H1 (cell line): ENCODE results near the gene ANKMY2. TPM values are rescaled to one million over a fixed set of nuclear protein-coding genes. Genes with fewer than 3 reads are reported as not detected.

Experiments used
- CTCF ChIA-PET: fragments of 300-600 bp; sonication (Branson Sonifier 250); formaldehyde crosslinking; loops from one replicate; lab custom pipeline; 2021; ENCODE audit not compliant: partially characterized antibody; lab: Charles Lee
- POLR2A ChIA-PET: fragments of 300-600 bp; sonication (Branson Sonifier 250); formaldehyde crosslinking; loops from one replicate; lab custom pipeline; 2021; ENCODE audit warnings: inconsistent platforms; ENCODE audit not compliant: partially characterized antibody; lab: Charles Lee
- DNase-seq, 2 experiments: peaks; one replicate each; pipeline versions ENCODE4 v3.0.0 to v3.0.0-alpha.2; 2010 to 2022; ENCODE audit warnings: low spot score in 2 of 2, low read depth in 1 of 2, mixed read lengths in 1 of 2
- FAIRE-seq: peaks from 2 replicates; lab custom pipeline; 2011; peaks lifted over from hg19 to GRCh38; lab: Jason Lieb, UNC
- H2AFZ ChIP-seq: 2 replicates; pipeline ENCODE4 v1.8.1; 2012; ENCODE audit warnings: low read length, inconsistent platforms
- H2AK5ac ChIP-seq: 2 replicates; pipeline ENCODE4 v1.6.1; 2013; ENCODE audit warnings: low read depth, low read length
- H2BK120ac ChIP-seq: replicated peaks from 2 replicates; pipeline ENCODE3; 2013; ENCODE audit warnings: low read depth, low read length, inconsistent platforms
- H2BK12ac ChIP-seq: 2 replicates; pipeline ENCODE4 v1.6.1; 2013; ENCODE audit warnings: low read depth, low read length
- H2BK15ac ChIP-seq: 2 replicates; pipeline ENCODE4 v1.6.1; 2013; ENCODE audit warnings: low read length
- H2BK20ac ChIP-seq: 2 replicates; pipeline ENCODE4 v1.6.1; 2013; ENCODE audit warnings: low read length
- H2BK5ac ChIP-seq: 2 replicates; pipeline ENCODE4 v1.6.1; 2013; ENCODE audit warnings: low read depth, low read length
- H3K14ac ChIP-seq: 2 replicates; pipeline ENCODE4 v1.6.1; 2013; ENCODE audit warnings: inconsistent platforms; ENCODE audit not compliant: insufficient read length
- H3K18ac ChIP-seq: 2 replicates; pipeline ENCODE4 v1.6.1; 2013; ENCODE audit warnings: low read length; ENCODE audit errors: extremely low read depth
- H3K23ac ChIP-seq: 2 replicates; pipeline ENCODE4 v1.6.1; 2013; ENCODE audit warnings: inconsistent platforms; ENCODE audit not compliant: insufficient read length
- H3K23me2 ChIP-seq: 2 replicates; pipeline ENCODE4 v1.6.1; 2013; ENCODE audit warnings: low read depth, low read length
- H3K27ac ChIP-seq: 2 replicates; pipeline ENCODE4 v1.6.1; 2011; ENCODE audit warnings: low read depth, low read length, inconsistent platforms
- H3K27me3 ChIP-seq, 4 experiments: replicated peaks in 1 of 4; 1 replicate in 1 of 4; 2 replicates in 3 of 4; pipeline versions ENCODE4 v1.6.1 to v1.8.1; 2011 to 2013; ENCODE audit warnings: low read length in 3 of 4, mild to moderate bottlenecking in 3 of 4, inconsistent platforms in 2 of 4, mixed read lengths in 2 of 4, moderate library complexity in 1 of 4; ENCODE audit not compliant: control insufficient read depth in 3 of 4, insufficient read depth in 3 of 4; ENCODE audit errors: extremely low read depth in 1 of 4
- H3K36me3 ChIP-seq, 4 experiments: 2 replicates each; pipeline versions ENCODE4 v1.6.1 to v1.8.1; 2011 to 2013; ENCODE audit warnings: mild to moderate bottlenecking in 4 of 4, low read length in 3 of 4, moderate library complexity in 2 of 4, control low read depth in 1 of 4, inconsistent platforms in 1 of 4; ENCODE audit not compliant: insufficient read depth in 4 of 4, control insufficient read depth in 2 of 4
- H3K4ac ChIP-seq: replicated peaks from 2 replicates; pipeline ENCODE3; 2013; ENCODE audit warnings: low read length, low read depth, mixed read lengths, inconsistent platforms; ENCODE audit not compliant: insufficient read length
- H3K4me1 ChIP-seq, 4 experiments: replicated peaks in 1 of 4; 1 replicate in 1 of 4; 2 replicates in 3 of 4; pipeline versions ENCODE4 v1.6.1 to v1.8.1; 2011 to 2013; ENCODE audit warnings: low read length in 3 of 4, inconsistent platforms in 2 of 4, mixed read lengths in 1 of 4; ENCODE audit not compliant: insufficient read depth in 4 of 4, control insufficient read depth in 3 of 4
- H3K4me2 ChIP-seq, 2 experiments: 2 replicates each; pipeline versions ENCODE4 v1.6.1 to v1.8.1; 2011 to 2013; ENCODE audit warnings: low read depth in 2 of 2, low read length in 2 of 2, control low read depth in 1 of 2, inconsistent platforms in 1 of 2, mild to moderate bottlenecking in 1 of 2; ENCODE audit not compliant: insufficient read depth in 1 of 2
- H3K4me3 ChIP-seq, 4 experiments: fragments of 200-600, 300-600 bp in 1 of 4; sonication (generic), shearing (Covaris generic), sonication (Bioruptor Twin) in 1 of 4; 2 replicates each; pipeline versions ENCODE4 v1.5.1 to v1.8.1; 2011 to 2016; ENCODE audit warnings: low read length in 4 of 4, low read depth in 3 of 4, control low read depth in 2 of 4, inconsistent platforms in 2 of 4, mild to moderate bottlenecking in 2 of 4, mixed read lengths in 1 of 4, moderate library complexity in 1 of 4; ENCODE audit not compliant: insufficient read depth in 2 of 4; ENCODE audit errors: extremely low read depth in 1 of 4
- H3K56ac ChIP-seq: replicated peaks from 2 replicates; pipeline ENCODE3; 2013; ENCODE audit warnings: low read depth, mild to moderate bottlenecking, mixed read lengths, low read length, inconsistent platforms; ENCODE audit not compliant: insufficient read length
- H3K79me1 ChIP-seq: 2 replicates; pipeline ENCODE4 v1.6.1; 2013; ENCODE audit warnings: low read depth, low read length, control low read depth
- H3K79me2 ChIP-seq, 2 experiments: 2 replicates each; pipeline versions ENCODE4 v1.6.1 to v1.8.1; 2012 to 2013; ENCODE audit warnings: low read length in 2 of 2, mild to moderate bottlenecking in 2 of 2, inconsistent platforms in 1 of 2; ENCODE audit not compliant: insufficient read depth in 2 of 2, control insufficient read depth in 1 of 2
- H3K9ac ChIP-seq, 4 experiments: replicated peaks in 1 of 4; 1 replicate in 1 of 4; 2 replicates in 3 of 4; pipeline versions ENCODE4 v1.6.1 to v1.8.1; 2011 to 2013; ENCODE audit warnings: low read depth in 3 of 4, low read length in 3 of 4, control low read depth in 2 of 4, mild to moderate bottlenecking in 2 of 4, moderate library complexity in 2 of 4, inconsistent platforms in 1 of 4; ENCODE audit errors: extremely low read depth in 1 of 4
- H3K9me3 ChIP-seq, 2 experiments: 2 replicates each; pipeline versions ENCODE4 v1.6.1 to v1.8.1; 2012 to 2013; ENCODE audit warnings: mild to moderate bottlenecking in 2 of 2, moderate library complexity in 2 of 2, control low read depth in 1 of 2, inconsistent platforms in 1 of 2, low read depth in 1 of 2, low read length in 1 of 2, mixed read lengths in 1 of 2; ENCODE audit not compliant: insufficient read depth in 2 of 2
- H4K20me1 ChIP-seq, 2 experiments: replicated peaks in 1 of 2; 2 replicates each; pipeline versions ENCODE3 to v1.8.1; 2011 to 2013; ENCODE audit warnings: inconsistent platforms in 2 of 2, low read length in 2 of 2, mild to moderate bottlenecking in 1 of 2; ENCODE audit not compliant: insufficient read depth in 2 of 2, control insufficient read depth in 1 of 2
- H4K5ac ChIP-seq: 2 replicates; pipeline ENCODE4 v1.6.1; 2013; ENCODE audit warnings: low read length, low read depth, mixed read lengths, inconsistent platforms; ENCODE audit not compliant: insufficient read length
- H4K8ac ChIP-seq: 2 replicates; pipeline ENCODE4 v1.8.0; 2013; ENCODE audit warnings: mild to moderate bottlenecking, moderate library complexity, low read length, inconsistent platforms; ENCODE audit not compliant: insufficient read depth; ENCODE audit errors: extremely low read depth
- H4K91ac ChIP-seq: replicated peaks from 2 replicates; pipeline ENCODE3; 2013; ENCODE audit warnings: low read length, mixed read lengths, inconsistent platforms; ENCODE audit not compliant: insufficient read length
- WGBS, 2 experiments: shearing (Covaris generic) in 1 of 2; methylation state at CpG; one replicate each; pipeline versions ENCODE4 v1.1.6 to v1.1.7; 2013 to 2015; ENCODE audit warnings: low lambda C conversion rate in 2 of 2, mixed read lengths in 2 of 2, inconsistent platforms in 1 of 2, low coverage in 1 of 2, missing lambda C conversion rate in 1 of 2; ENCODE audit not compliant: insufficient replicate concordance in 2 of 2, insufficient coverage in 1 of 2, insufficient read length in 1 of 2; ENCODE audit errors: extremely low coverage in 1 of 2, missing lambda C conversion rate in 1 of 2; 5-methylcytosine and 5-hydroxymethylcytosine counted together
- polyA plus RNA-seq, 7 experiments: library from polyadenylated mRNA; depleted of rRNA in 3 of 7; stranded (reverse) in 5 of 7; unstranded in 2 of 7; fragments of >200 nt in 5 of 7; fragments of 200-250 nt in 2 of 7; gene quantifications; 1 replicate in 5 of 7; 2 replicates in 1 of 7; 4 replicates in 1 of 7; pipeline versions ENCODE4 v1.2.1 to v1.2.3, GENCODE V29; 2011 to 2013; ENCODE audit warnings: missing spikeins in 2 of 7, mixed read lengths in 2 of 7
- total RNA-seq: library from RNA; stranded (reverse); fragmentation: NEBNext Ultra II Directional; extraction: Animal tissue kit (Norgen Biotek cat#: 25700); gene quantifications from 2 replicates; pipeline ENCODE4 v1.2.1, GENCODE V29; 2021

The ANKMY2 gene
- total and polyA plus RNA-seq, 2 of the 8 experiments (the other 6 are each of a cell fraction or from before 2014, with no cell fraction given), result 5.2 to 9.3 TPM

DNA sequence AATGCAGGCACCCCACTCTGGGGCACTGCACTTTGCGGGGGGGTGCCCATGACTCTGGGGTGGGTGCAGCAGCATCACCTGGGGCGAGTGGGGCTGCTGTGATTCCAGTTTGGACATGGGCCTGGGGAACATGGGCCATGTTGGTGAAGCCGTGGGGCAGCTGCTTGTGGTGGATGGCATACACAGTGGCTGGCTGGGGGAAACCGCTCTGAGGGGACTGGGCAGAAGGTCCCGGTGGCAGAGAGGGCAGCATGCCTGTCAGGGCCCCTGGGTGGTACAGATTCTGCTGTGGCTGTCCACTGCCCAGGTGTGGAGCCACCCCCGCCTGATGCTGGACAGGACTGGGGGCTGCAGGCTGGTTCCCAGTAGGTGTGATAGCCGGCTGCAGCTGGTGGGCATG, 61.7 kb downstream of the ANKMY2 start:
- Histone ChIP-seq H3K4me1 (no peaks in the 10 kb centered on the region), H3K79me2 (no peaks in the 10 kb centered on the region), H4K20me1 (no peaks in the 10 kb centered on the region), H3K4me3 (no peak overlapping the region), H3K9ac (no peak overlapping the region), H3K56ac (no peak overlapping the region), H4K91ac (no peak overlapping the region), H3K23ac (no peak overlapping the region), H3K14ac (no peak overlapping the region), H2BK20ac (no peak overlapping the region), H3K27me3 (no peaks in the 10 kb centered on the region), H2BK12ac (no peak overlapping the region), H3K23me2 (no peaks in the 10 kb centered on the region), H3K27ac (no peak overlapping the region), H2AFZ (no peak overlapping the region), H4K8ac (no peak overlapping the region), H3K18ac (no peak overlapping the region), H4K5ac (no peak overlapping the region), H3K36me3 (no peaks in the 10 kb centered on the region), H2BK120ac (no peak overlapping the region), H3K4me2 (no peak overlapping the region), H3K4ac (no peak overlapping the region), H2AK5ac (no peak overlapping the region), H2BK5ac (no peak overlapping the region), H3K79me1 (no peaks in the 10 kb centered on the region), H3K9me3 (0 out of 4 replicates have a peak, but pooled peaks cover 0 to 3% of the 10 kb centered on the region in 2 experiments), H2BK15ac (no peak overlapping the region)
- no peak for FAIRE-seq
- DNase-seq, result no peak
- POLR2A ChIA-PET, result no interaction called here
- CTCF ChIA-PET, result interaction anchor here (0.6 to 1.8 kb wide), 4 partner anchors 18 to 122 kb away, joined by 3 to 6 read pairs (median 3); no protein-coding TSS in a partner anchor
- WGBS, 2 experiments, result 89% methylated on average over 7 of the region's 7 CpGs; no CpG with 5 or more reads in 1 of the 2 experiments
